BJ (cell line): ENCODE results near the gene TTC28. TPM values are rescaled to one million over a fixed set of nuclear protein-coding genes. Genes with fewer than 3 reads are reported as not detected.

Source experiments
- CTCF ChIA-PET: fragments of 350-600 bp; formaldehyde crosslinking; extraction: SDS; loops from one replicate; lab custom pipeline; 2021; ENCODE audit warnings: antibody characterized with exemption, inconsistent platforms; lab: Yijun Ruan, JAX
- POLR2A ChIA-PET: fragments of 300-600 bp; sonication (Branson Sonifier 250); formaldehyde crosslinking; extraction: SDS; loops from one replicate; lab custom pipeline; 2021; ENCODE audit warnings: antibody characterized with exemption; lab: Charles Lee
- DNase-seq: peaks from one replicate; pipeline ENCODE4 v3.0.0-alpha.2; 2011; ENCODE audit warnings: low read depth
- H3K27me3 ChIP-seq: 2 replicates; pipeline ENCODE4 v1.6.0; 2011; ENCODE audit warnings: low read length; ENCODE audit not compliant: control insufficient read depth, insufficient read depth
- H3K36me3 ChIP-seq: 2 replicates; pipeline ENCODE4 v1.5.1; 2011; ENCODE audit warnings: low read length; ENCODE audit not compliant: control insufficient read depth, insufficient read depth
- H3K4me3 ChIP-seq: 2 replicates; pipeline ENCODE4 v1.5.1; 2011; ENCODE audit warnings: low read depth, mild to moderate bottlenecking, control low read depth, low read length
- polyA plus RNA-seq: library from polyadenylated mRNA; depleted of rRNA; stranded (reverse); fragments of >200 nt; gene quantifications from 2 replicates; pipeline ENCODE4 v1.2.3, GENCODE V29; 2011
- TF ChIP-seq, protein P1 (sequence below): IDR thresholded peaks from 2 replicates; pipeline ENCODE4 v1.5.1; 2011; ENCODE audit warnings: low read depth, mild to moderate bottlenecking, control low read depth, inconsistent platforms, low read length, moderate library complexity; ENCODE audit not compliant: insufficient read depth

Gene TTC28
- polyA plus RNA-seq, 1 experiment, result 8.7 TPM

DNA sequence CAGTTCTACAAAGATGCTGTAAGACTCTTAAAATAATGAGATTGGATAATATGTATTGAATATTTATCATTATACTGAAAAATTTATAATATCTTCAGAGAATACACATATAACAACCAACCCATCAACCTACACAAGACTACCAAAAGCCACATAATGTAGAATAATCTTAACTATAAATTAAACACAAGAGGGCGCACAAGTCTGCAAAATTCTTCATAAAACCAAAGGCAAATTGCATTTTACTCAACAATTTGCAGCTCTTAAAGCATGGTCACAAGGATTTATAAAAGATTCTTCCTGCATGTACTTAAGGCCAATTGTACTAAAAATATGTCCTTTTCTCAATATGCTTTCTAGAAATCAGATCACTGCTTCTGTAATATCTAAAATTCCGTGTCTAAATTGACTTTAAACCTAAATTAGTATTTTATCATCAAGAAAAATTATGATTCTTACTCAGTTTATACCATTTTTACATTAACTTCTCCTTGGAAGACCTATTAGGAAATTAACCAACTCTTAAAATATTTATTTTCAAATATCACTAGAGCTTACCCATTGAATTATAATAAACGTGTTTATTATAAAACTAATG, 79.0 kb downstream of the TTC28 start:
- ChIA-PET POLR2A (no interaction called here), CTCF (interaction anchor here (0.6 to 3.8 kb wide), 45 partner anchors 8 to 647 kb away, joined by 3 to 154 read pairs (median 4); no protein-coding TSS in a partner anchor)
- H3K4me3 ChIP-seq, result no peak overlapping the region
- DNase-seq, result no peak
- no peaks in the 10 kb centered on the region for H3K27me3 ChIP-seq
- TF ChIP-seq, protein P1, sequence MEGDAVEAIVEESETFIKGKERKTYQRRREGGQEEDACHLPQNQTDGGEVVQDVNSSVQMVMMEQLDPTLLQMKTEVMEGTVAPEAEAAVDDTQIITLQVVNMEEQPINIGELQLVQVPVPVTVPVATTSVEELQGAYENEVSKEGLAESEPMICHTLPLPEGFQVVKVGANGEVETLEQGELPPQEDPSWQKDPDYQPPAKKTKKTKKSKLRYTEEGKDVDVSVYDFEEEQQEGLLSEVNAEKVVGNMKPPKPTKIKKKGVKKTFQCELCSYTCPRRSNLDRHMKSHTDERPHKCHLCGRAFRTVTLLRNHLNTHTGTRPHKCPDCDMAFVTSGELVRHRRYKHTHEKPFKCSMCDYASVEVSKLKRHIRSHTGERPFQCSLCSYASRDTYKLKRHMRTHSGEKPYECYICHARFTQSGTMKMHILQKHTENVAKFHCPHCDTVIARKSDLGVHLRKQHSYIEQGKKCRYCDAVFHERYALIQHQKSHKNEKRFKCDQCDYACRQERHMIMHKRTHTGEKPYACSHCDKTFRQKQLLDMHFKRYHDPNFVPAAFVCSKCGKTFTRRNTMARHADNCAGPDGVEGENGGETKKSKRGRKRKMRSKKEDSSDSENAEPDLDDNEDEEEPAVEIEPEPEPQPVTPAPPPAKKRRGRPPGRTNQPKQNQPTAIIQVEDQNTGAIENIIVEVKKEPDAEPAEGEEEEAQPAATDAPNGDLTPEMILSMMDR, result peak; percentile 28; the same call in 1 of the 2 replicates
- H3K36me3 ChIP-seq, result no peaks in the 10 kb centered on the region

DNA sequence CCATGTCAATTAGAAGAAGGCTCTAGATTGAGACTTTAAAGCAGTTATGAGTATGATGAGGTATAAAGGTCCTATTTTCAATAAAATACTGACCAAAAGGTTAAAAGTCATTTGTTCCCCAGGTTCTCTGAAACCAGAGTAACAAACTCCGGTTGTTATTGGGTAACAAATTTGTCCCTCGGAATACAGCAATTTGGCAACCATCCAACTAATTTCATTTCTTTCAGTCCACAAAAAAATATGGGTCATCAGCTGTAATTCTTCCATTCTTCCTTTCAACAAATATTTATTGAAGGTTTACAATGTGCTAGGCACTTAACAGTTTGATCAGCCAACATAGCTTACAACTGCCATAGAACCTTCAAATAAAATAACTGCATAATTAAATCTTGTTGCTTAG, 79.9 kb downstream of the TTC28 start:
- POLR2A ChIA-PET, result no interaction called here
- H3K27me3 ChIP-seq, result no peaks in the 10 kb centered on the region
- no peak for DNase-seq
- TF ChIP-seq, protein P1, result no peak
- no peak overlapping the region for H3K4me3 ChIP-seq
- CTCF ChIA-PET, result interaction anchor here (0.7 to 3.8 kb wide), 24 partner anchors 8 to 648 kb away, joined by 3 to 154 read pairs (median 4); no protein-coding TSS in a partner anchor
- no peaks in the 10 kb centered on the region for H3K36me3 ChIP-seq

DNA sequence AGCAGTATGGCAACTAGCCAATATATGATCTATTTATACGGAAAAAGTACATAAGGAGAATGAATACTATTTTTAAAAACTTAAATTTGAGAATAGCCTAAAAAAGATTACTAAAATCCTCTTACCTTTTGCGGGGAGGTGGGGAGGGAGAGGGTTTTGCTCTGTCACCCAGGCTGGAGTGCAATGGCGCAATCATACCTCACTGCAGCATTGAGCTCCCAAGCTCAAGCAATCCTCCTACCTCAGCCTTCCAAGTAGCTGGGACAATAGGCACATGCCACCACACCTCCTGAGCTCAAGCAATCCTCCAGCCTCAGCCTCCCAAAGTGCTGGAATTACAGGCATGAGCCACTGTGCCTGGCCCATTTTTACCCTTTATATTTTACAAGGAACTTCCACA, 82.0 kb downstream of the TTC28 start:
- no peaks in the 10 kb centered on the region for H3K27me3 ChIP-seq
- TF ChIP-seq, protein P1, result no peak
- CTCF ChIA-PET, result no interaction called here

DNA sequence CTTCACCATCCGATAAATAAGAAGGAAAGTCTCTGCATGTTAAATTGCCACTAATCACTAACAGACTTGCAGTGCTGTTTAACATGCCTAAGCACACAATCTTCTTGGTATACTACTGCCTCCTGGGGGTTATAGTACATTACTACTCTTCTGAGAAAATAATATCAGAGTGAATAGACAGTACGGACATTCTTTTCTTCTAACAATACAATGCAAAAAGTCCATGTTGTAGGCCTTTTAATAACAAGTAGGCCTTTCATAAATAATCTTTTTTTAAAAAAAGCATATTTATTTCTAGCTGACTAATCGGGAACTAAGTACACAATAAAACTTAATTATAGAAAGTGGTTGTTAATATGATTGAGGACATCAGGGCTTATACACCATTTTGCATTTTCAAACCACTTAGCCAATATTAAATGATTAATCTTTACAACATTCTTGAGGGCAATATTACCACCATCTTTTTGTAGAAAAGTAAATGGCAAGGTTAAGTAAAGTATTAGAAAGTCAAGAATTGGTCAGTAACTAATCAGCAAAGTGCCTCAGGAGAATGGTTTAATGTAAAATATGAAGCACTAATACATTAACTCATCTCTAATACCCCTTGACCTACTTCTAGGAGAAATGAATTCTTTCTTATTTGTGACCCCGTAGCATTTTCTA, 84.7 kb downstream of the TTC28 start:
- CTCF ChIA-PET, result interaction anchor here (0.6 to 2.7 kb wide), 10 partner anchors 10 to 713 kb away, joined by 3 to 18 read pairs (median 4); no protein-coding TSS in a partner anchor
- TF ChIP-seq, protein P1, result peak; percentile 69
- POLR2A ChIA-PET, result no interaction called here

More for the DNA sequence above, 82.0 kb downstream of the TTC28 start:
- no peaks in the 10 kb centered on the region for H3K36me3 ChIP-seq
- no peak overlapping the region for H3K4me3 ChIP-seq
- POLR2A ChIA-PET, result no interaction called here
- DNase-seq, result no peak

DNA sequence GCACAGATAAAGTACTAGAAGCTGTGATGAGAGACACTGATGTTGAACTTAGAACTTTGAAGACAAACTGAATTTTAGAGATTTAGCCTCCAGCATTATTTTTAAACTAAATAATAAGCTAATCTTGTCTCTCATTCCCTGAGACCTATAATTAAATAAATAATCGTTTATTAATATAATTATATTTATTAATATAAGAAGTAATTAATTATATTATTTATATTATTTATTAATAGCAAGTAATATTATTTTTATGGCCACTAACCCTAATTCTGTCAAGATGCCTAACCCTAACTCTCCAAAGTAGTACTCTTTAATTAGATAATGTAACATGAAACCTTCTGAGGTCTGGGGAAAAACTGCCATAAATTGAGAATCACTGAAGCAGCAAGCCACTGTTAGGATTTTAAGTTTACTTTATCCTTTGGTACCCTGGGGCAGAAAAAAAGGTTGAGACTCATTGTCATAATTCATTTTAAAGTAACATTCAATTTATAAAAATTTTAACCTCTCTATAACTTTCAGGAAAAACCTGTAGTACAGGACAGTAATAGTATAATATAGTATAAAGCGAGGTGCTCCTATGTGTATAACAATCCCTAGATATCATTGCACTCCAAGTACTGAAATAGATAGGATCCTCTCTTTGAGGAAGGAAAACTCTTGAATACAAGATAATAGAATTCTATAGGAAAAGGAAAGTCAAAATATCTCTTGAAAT, 85.4 kb downstream of the TTC28 start:
- no peaks in the 10 kb centered on the region for H3K36me3 ChIP-seq
- TF ChIP-seq, protein P1, result no peak
- no peak for DNase-seq
- CTCF ChIA-PET, result interaction anchor here (1.0 to 3.5 kb wide), 9 partner anchors 15 to 575 kb away, joined by 3 to 33 read pairs (median 5); no protein-coding TSS in a partner anchor
- no peak overlapping the region for H3K4me3 ChIP-seq
- POLR2A ChIA-PET, result no interaction called here
- H3K27me3 ChIP-seq, result no peaks in the 10 kb centered on the region

More for the DNA sequence above, 84.7 kb downstream of the TTC28 start:
- no peak overlapping the region for H3K4me3 ChIP-seq
- DNase-seq, result peak; percentile 18
- H3K36me3 ChIP-seq, result no peaks in the 10 kb centered on the region
- H3K27me3 ChIP-seq, result no peaks in the 10 kb centered on the region
